Measurements from ENCODE around the gene TMEM63C. TPM values are rescaled to one million over a fixed set of nuclear protein-coding genes. Genes with fewer than 3 reads are reported as not detected.

The TMEM63C gene
- total and polyA plus RNA-seq, 2 donors (not counting 1 experiment from before 2014, with no cell fraction given), result 0.63 to 3.2 TPM

DNA sequence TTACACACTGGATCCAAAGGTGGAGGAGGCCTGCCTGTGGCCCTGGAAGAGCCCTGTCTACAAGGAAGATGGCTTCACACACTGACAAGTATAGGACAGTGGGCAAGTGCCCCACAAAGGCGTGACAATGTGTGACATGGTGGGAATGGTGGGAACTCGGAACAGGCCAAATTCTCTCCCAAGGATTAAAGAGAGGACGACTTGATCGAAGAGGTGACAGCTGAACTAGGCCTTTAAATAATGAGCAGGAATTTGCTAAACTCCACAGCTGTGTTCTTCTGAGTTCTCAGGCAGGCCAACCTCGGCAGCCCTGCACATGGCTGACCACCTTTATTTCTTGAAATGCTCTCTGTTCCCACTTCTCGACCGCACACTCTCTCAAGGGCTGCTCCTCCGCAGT is 115.3 kb downstream of the TMEM63C start:
- H3K4me1 Mint-ChIP-seq, result no peaks in the 10 kb centered on the region
- Histone ChIP-seq H3K9me3 (ENCODE audit: control extremely low read depth in 1 of 3, control insufficient read depth in 2 of 3, insufficient read depth in 1 of 3, low read length in 2 of 3) (peaks cover 0 to 3% (median 0%) of the 10 kb centered on the region in 3 donors), H3K79me2 (ENCODE audit: control insufficient read depth, insufficient read depth, low read length) (no peaks in the 10 kb centered on the region), H3K9ac (ENCODE audit: low read length) (no peak overlapping the region), H4K20me1 (ENCODE audit: control insufficient read depth, insufficient read depth, low read length, poor library complexity, severe bottlenecking) (no peaks in the 10 kb centered on the region), H2AFZ (ENCODE audit: insufficient read depth, low read depth, low read length, poor library complexity, severe bottlenecking) (no peak overlapping the region), H3K4me1 (ENCODE audit: control insufficient read depth in 2 of 2, insufficient read depth in 2 of 2, low read length in 2 of 2) (no peaks in the 10 kb centered on the region), H3K27me3 (replicated peaks in 1 of 4; ENCODE audit: control extremely low read depth in 1 of 4, control insufficient read depth in 3 of 4, insufficient read depth in 4 of 4, low read length in 3 of 4) (no peaks in the 10 kb centered on the region), H3K4me3 (ENCODE audit: control extremely low read depth in 1 of 5, extremely low read depth in 1 of 5, insufficient read depth in 1 of 5, low read depth in 2 of 5, low read length in 4 of 5) (no peak overlapping the region), H3K27ac (ENCODE audit: low read length in 2 of 2) (no peak overlapping the region), H3K36me3 (replicated peaks in 1 of 2; ENCODE audit: control extremely low read depth in 1 of 2, control insufficient read depth in 1 of 2, extremely low read depth in 1 of 2, insufficient read depth in 2 of 2, low read length in 1 of 2) (peaks cover 0 to 5% of the 10 kb centered on the region in 2 experiments), H3K4me2 (replicated peaks; ENCODE audit: low read depth, low read length, poor library complexity, severe bottlenecking) (no peak overlapping the region)
- 96% methylated on average over 8 of the region's 8 CpGs for WGBS (ENCODE audit: insufficient coverage)
- H3K9me3 Mint-ChIP-seq (ENCODE audit: insufficient read depth), result no peaks in the 10 kb centered on the region
- no peak overlapping the region for H3K27ac Mint-ChIP-seq
- ChIA-PET POLR2A (no interaction called here), CTCF (interaction anchor here (0.6 to 1.3 kb wide), 2 partner anchors 19 to 1441 kb away, joined by 3 to 7 read pairs; no protein-coding TSS in a partner anchor)
- intact Hi-C loops (cut with micrococcal nuclease), result no loop called here
- no peak overlapping the region for H3K4me3 Mint-ChIP-seq
- no peak for ATAC-seq (ENCODE audit: low read depth)
- DNase-seq, result no peak
- no peaks in the 10 kb centered on the region for H3K27me3 Mint-ChIP-seq
- TF ChIP-seq, protein P1, sequence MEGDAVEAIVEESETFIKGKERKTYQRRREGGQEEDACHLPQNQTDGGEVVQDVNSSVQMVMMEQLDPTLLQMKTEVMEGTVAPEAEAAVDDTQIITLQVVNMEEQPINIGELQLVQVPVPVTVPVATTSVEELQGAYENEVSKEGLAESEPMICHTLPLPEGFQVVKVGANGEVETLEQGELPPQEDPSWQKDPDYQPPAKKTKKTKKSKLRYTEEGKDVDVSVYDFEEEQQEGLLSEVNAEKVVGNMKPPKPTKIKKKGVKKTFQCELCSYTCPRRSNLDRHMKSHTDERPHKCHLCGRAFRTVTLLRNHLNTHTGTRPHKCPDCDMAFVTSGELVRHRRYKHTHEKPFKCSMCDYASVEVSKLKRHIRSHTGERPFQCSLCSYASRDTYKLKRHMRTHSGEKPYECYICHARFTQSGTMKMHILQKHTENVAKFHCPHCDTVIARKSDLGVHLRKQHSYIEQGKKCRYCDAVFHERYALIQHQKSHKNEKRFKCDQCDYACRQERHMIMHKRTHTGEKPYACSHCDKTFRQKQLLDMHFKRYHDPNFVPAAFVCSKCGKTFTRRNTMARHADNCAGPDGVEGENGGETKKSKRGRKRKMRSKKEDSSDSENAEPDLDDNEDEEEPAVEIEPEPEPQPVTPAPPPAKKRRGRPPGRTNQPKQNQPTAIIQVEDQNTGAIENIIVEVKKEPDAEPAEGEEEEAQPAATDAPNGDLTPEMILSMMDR (IDR thresholded peaks at IDR 0.05), result no peak
- no peak for TF ChIP-seq EZH2 (IDR thresholded peaks at IDR 0.05; ENCODE audit: borderline replicate concordance, insufficient read depth, low read depth, low read length, poor library complexity, severe bottlenecking)

DNA sequence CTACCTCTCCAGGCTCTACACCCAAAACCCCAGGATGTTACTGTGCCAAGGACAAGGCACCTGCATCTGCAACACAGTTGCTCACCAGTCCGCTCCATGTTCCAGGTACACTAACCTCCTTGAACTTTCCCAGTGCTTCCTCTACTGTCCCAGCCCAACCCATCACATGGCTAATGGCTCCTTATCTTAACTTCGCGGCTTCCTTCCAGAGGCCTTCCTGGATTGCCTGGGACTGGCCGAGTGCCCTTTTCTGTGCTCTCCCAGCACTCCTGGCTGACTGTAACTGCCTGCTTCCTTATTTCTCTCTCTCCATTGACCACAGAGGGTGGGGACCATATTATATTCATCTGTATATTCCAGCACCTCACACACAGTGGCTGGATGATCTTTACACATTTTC is 118.2 kb downstream of the TMEM63C start:
- H2AFZ ChIP-seq (ENCODE audit: insufficient read depth, low read depth, low read length, poor library complexity, severe bottlenecking), result no peak overlapping the region
- no peaks in the 10 kb centered on the region for H3K79me2 ChIP-seq (ENCODE audit: control insufficient read depth, insufficient read depth, low read length)
- H3K4me2 ChIP-seq (replicated peaks; ENCODE audit: low read depth, low read length, poor library complexity, severe bottlenecking), result no peak overlapping the region
- H3K9ac ChIP-seq (ENCODE audit: low read length), result no peak overlapping the region
- H3K4me1 ChIP-seq (ENCODE audit: control insufficient read depth in 2 of 2, insufficient read depth in 2 of 2, low read length in 2 of 2), result no peaks in the 10 kb centered on the region
- no peak overlapping the region for H3K4me3 Mint-ChIP-seq
- WGBS (ENCODE audit: insufficient coverage), result 84% methylated on average over 3 of the region's 4 CpGs
- TF ChIP-seq EZH2 (IDR thresholded peaks at IDR 0.05; ENCODE audit: borderline replicate concordance, insufficient read depth, low read depth, low read length, poor library complexity, severe bottlenecking), result no peak
- TF ChIP-seq, protein P1 (IDR thresholded peaks at IDR 0.05), result no peak
- ChIA-PET POLR2A (no interaction called here), CTCF (interaction anchor here (3.5 to 7.4 kb wide), 2 partner anchors 15 to 22 kb away, joined by 9 to 122 read pairs; partner anchors contain the start of genes GSTZ1 and POMT2)
- H3K27me3 Mint-ChIP-seq, result no peaks in the 10 kb centered on the region
- no peaks in the 10 kb centered on the region for H4K20me1 ChIP-seq (ENCODE audit: control insufficient read depth, insufficient read depth, low read length, poor library complexity, severe bottlenecking)
- H3K4me1 Mint-ChIP-seq, result peaks cover 2% of the 10 kb centered on the region
- H3K9me3 Mint-ChIP-seq (ENCODE audit: insufficient read depth), result no peaks in the 10 kb centered on the region
- H3K9me3 ChIP-seq (ENCODE audit: control extremely low read depth in 1 of 3, control insufficient read depth in 2 of 3, insufficient read depth in 1 of 3, low read length in 2 of 3), result no peaks in the 10 kb centered on the region
- H3K27ac Mint-ChIP-seq, result no peak overlapping the region
- DNase-seq (no peak), ATAC-seq (ENCODE audit: low read depth) (no peak)
- H3K27me3 ChIP-seq (replicated peaks in 1 of 4; ENCODE audit: control extremely low read depth in 1 of 4, control insufficient read depth in 3 of 4, insufficient read depth in 4 of 4, low read length in 3 of 4), result no peaks in the 10 kb centered on the region
- peaks cover 0 to 3% of the 10 kb centered on the region in 2 experiments for H3K36me3 ChIP-seq (replicated peaks in 1 of 2; ENCODE audit: control extremely low read depth in 1 of 2, control insufficient read depth in 1 of 2, extremely low read depth in 1 of 2, insufficient read depth in 2 of 2, low read length in 1 of 2)
- no peak overlapping the region for H3K4me3 ChIP-seq (ENCODE audit: control extremely low read depth in 1 of 5, extremely low read depth in 1 of 5, insufficient read depth in 1 of 5, low read depth in 2 of 5, low read length in 4 of 5)
- no peak overlapping the region for H3K27ac ChIP-seq (ENCODE audit: low read length in 2 of 2)
- intact Hi-C loops (cut with micrococcal nuclease), result no loop called here
